ENCODE measurements around the gene HMGN3.

DNA sequence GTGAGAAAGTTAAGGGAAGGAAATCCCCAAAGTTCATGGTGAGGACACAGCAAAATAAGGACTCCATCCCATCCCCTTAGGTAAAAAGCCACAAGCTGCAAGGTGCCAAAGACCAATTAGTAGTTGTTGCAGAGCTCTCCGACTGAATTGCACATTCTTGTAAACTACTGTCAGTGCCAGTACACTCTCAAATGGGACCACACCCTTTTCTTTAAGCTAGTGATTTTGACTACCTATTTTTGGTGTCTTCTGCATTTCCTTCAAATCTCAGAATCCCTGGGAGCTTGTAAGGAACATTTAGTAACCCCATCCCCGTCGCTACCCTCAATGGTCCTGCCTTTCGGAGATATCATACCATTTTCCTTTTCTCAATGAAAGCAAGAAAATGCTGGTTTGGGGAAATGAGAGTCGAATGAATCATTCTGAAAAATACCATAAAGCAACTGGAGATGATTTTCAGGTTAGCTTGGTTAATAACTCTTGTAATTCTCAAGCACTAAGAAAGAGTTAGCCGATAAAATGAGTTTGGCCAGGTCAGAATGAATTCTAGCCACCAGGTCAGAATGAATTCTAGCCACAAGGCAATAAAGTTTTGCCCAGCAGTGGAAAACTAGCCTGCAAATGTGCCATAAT is 5.2 kb upstream of the HMGN3 start:
- TF ChIP-seq, protein P1, sequence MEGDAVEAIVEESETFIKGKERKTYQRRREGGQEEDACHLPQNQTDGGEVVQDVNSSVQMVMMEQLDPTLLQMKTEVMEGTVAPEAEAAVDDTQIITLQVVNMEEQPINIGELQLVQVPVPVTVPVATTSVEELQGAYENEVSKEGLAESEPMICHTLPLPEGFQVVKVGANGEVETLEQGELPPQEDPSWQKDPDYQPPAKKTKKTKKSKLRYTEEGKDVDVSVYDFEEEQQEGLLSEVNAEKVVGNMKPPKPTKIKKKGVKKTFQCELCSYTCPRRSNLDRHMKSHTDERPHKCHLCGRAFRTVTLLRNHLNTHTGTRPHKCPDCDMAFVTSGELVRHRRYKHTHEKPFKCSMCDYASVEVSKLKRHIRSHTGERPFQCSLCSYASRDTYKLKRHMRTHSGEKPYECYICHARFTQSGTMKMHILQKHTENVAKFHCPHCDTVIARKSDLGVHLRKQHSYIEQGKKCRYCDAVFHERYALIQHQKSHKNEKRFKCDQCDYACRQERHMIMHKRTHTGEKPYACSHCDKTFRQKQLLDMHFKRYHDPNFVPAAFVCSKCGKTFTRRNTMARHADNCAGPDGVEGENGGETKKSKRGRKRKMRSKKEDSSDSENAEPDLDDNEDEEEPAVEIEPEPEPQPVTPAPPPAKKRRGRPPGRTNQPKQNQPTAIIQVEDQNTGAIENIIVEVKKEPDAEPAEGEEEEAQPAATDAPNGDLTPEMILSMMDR (conservative IDR thresholded peaks at IDR 0.05; ENCODE audit: low read depth, low read length), result no peak
- TF ChIP-seq CHD1 (IDR thresholded peaks at IDR 0.05; ENCODE audit: low read depth, low read length) (no peak), FOS (IDR thresholded peaks at IDR 0.05; ENCODE audit: low read depth, low read length) (no peak), POLR2A (IDR thresholded peaks at IDR 0.05; ENCODE audit: low read depth, low read length) (no peak), RAD21 (IDR thresholded peaks at IDR 0.05; ENCODE audit: low read length) (no peak), MXI1 (IDR thresholded peaks at IDR 0.05; ENCODE audit: borderline replicate concordance, low read depth, low read length) (no peak), RFX5 (IDR thresholded peaks at IDR 0.05; ENCODE audit: low read depth, low read length) (no peak), MAZ (IDR thresholded peaks at IDR 0.05; ENCODE audit: borderline replicate concordance, low read depth, low read length) (no peak), CEBPB (IDR thresholded peaks at IDR 0.05; ENCODE audit: low read depth, low read length) (no peak), SMC3 (IDR thresholded peaks at IDR 0.05; ENCODE audit: low read depth, low read length) (no peak)
- TF ChIP-seq, protein P2, sequence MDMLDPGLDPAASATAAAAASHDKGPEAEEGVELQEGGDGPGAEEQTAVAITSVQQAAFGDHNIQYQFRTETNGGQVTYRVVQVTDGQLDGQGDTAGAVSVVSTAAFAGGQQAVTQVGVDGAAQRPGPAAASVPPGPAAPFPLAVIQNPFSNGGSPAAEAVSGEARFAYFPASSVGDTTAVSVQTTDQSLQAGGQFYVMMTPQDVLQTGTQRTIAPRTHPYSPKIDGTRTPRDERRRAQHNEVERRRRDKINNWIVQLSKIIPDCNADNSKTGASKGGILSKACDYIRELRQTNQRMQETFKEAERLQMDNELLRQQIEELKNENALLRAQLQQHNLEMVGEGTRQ (IDR thresholded peaks at IDR 0.05; ENCODE audit: low read depth, low read length), result no peak
- TF ChIP-seq, protein P3, sequence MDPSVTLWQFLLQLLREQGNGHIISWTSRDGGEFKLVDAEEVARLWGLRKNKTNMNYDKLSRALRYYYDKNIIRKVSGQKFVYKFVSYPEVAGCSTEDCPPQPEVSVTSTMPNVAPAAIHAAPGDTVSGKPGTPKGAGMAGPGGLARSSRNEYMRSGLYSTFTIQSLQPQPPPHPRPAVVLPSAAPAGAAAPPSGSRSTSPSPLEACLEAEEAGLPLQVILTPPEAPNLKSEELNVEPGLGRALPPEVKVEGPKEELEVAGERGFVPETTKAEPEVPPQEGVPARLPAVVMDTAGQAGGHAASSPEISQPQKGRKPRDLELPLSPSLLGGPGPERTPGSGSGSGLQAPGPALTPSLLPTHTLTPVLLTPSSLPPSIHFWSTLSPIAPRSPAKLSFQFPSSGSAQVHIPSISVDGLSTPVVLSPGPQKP (IDR thresholded peaks at IDR 0.05; ENCODE audit: borderline replicate concordance, low read depth, low read length), result no peak
